Measurements from ENCODE around the gene IL27RA.
A peak's percentile ranks its signal among the peaks of the same experiment; 100 is the strongest.

Gene IL27RA

GRCh38 chr19:14061081-14061749 is 29.7 kb downstream of the IL27RA start:
- DNase-seq = no peak

GRCh38 chr19:14061751-14062557 is 30.4 kb downstream of the IL27RA start, which contains the start of gene PALM3:
PALM3 (minus strand) TSS chr19:14062076; CDS start chr19:14061980, 96 bp downstream.
- no peak for DNase-seq

DNA sequence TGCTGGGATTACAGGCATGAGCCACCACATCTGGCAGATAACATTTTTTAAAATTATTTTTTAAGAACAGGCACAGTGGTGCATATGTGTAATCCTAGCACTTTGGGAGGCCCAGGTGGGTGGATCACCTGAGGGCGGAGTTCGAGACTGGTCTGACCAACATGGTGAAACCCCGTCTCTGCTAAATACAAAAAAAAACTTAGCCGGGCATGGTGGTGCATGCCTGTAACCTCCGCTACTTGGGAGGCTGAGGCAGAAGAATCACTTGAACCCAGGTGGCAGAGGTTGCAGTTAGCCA is 30.9 kb downstream of the IL27RA start:
- DNase-seq = no peak

GRCh38 chr19:14063105-14063504 is 31.5 kb downstream of the IL27RA start:
- DNase-seq = no peak

- no peak for DNase-seq
Measured at GRCh38 chr19:14066134-14066533, 34.6 kb downstream of the IL27RA start.

- DNase-seq = no peak
Measured at GRCh38 chr19:14070268-14071050, 38.9 kb downstream of the IL27RA start.

DNA sequence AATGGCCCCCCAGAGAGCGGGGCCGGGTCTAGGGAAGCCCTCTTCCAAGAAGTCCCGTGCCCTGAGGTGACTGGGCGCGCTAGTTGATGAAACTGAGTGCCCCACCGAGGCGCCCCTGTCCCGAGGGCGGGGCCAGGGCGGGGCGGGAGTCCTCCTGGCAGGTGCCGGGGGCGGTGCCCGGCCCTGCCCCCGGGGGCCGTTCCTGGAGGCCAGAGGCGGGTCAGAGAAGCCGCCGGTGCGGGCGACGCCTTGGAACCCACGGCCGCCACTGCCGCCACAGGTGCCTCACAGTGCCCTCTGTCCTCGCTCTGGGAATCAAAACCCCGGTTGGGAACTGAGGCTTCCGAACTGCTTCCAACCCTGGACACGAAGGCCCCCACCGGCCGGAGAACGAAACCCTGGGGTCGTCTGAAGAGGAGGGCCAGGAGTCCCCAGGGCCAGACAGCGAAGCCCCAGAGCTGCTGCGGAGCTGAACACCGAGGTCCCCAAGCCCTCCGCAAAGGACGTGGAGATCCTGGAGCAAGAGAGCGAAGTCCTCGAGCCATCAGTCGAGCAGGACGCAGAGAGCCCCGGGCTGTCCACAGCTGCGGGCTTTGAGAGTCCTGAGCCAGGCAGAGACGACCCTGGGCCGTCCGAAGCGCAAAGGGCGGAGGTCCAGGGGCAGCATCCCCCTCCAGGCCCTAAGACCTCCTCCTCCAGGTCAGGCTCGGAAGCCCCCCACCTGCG is 41.1 kb downstream of the IL27RA start, which contains the start of gene MISP3:
Gene MISP3, plus strand, starts transcription at position 252 of the 726 bp plus-strand sequence. CDS start 524 bp downstream, outside the sequence.
- peak in 1 of 2 experiments; percentile 54 for DNase-seq

GRCh38 chr19:14073261-14073924 is 41.8 kb downstream of the IL27RA start:
- peak; percentile 61 to 83 for DNase-seq

DNA sequence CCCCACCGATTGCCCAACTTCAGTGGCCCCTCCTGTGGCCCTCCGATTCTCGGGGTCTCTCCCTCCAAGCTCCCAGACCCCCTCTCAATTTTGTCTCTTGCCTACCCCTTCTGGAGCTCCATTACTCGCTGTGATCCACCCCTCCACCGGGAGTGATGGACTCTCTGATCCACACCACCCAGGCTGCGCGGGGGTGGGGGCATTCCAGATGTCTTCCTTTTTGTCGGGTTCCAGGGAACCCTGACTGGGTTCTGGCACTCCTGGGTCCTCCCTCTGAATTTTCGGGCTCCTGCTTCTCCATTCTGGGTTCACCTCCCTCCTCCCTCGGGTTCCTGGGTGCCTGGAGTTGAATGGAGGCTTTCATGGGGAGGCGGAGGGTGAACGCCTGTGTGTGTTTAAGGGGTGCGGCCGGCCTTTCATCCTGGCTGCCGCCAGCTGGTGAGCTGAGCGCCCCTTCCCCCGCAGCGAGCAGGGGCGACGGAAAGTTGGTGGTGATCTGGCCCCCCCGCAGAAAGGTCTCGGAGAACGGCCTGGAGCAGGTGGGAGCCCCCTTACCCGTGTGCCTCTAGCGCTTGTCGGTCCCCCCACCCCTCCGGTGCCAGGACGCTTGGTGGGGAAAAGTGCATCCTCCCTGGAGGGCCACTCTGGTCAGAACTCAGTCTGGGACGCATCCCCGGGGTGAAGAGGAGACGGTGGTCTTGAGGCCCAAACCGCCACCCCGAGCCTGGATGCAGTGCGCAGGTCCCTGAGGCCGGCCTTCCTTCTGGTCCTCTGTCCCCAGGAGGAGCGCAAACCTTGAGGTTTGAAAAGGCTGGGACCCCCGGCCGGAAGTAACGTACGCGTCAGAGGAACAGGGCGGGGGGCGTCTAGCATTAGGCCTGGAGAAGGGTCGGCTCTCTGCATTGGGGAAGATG is 42.6 kb downstream of the IL27RA start:
- peak in 1 of 2 experiments; percentile 41 for DNase-seq

DNA sequence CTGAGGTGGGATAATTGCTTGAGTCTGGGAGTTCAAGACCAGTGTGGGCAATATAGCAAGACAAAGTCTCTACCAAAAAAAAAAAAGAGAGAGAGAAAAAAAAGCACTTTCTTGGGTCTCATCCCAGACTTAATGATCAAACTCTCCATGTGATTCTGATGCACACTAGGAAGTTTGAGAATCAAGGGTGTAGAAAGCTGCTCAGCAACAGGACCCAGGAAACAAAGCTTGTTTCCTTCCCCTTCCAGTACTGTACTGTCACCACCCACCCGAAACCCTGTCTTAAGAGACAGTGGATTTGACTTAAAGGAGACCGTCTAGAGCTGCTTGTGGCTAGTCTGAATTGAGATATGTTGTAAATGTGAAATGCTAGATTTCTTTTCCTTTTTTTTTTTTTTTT is 46.8 kb downstream of the IL27RA start:
- DNase-seq = no peak

- peak; percentile 97 to 99 for DNase-seq
Measured at GRCh38 chr19:14080887-14081796, 49.6 kb downstream of the IL27RA start.

GRCh38 chr19:14081797-14082674 is 50.5 kb downstream of the IL27RA start:
- DNase-seq = no peak

DNA sequence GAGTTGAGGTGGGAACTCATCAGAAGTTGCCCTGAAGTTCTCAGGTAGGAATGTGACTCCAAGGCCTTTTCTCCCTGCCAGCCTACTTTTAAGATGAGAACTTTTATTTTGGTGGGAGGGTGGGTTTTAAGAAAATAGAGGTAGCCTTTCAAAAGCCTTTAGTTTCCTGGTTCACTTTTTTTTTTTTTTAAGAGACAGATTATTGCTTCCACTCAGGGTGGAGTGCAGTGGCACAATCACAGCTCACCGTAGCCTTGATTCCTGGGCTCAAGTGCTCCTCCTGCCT is 51.1 kb downstream of the IL27RA start:
- no peak for DNase-seq

- no peak for DNase-seq
Measured at GRCh38 chr19:14085309-14085995, 53.9 kb downstream of the IL27RA start, which contains the start of gene C19orf67. C19orf67 (minus strand) TSS chr19:14085783; CDS start chr19:14085627, 156 bp downstream.

DNA sequence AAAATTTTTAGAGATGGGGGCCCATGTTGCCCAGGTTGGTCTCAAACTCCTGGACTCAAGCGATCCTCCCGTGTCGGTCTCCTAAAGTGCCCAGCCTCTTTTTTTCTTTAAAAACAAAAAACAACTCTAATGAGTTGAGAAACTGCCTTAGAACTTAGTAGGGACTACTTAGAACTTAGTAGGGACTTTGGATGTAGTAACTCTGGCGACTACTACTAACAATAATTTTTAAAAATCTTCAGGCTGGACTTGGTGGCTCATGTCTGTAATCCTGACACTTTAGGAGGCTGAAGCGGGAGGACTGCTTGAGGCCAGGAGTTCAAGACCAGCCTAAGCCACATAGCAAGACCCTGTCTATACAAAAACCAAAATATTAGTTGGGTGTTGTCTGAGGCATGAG is 54.5 kb downstream of the IL27RA start:
- no peak for DNase-seq

DNA sequence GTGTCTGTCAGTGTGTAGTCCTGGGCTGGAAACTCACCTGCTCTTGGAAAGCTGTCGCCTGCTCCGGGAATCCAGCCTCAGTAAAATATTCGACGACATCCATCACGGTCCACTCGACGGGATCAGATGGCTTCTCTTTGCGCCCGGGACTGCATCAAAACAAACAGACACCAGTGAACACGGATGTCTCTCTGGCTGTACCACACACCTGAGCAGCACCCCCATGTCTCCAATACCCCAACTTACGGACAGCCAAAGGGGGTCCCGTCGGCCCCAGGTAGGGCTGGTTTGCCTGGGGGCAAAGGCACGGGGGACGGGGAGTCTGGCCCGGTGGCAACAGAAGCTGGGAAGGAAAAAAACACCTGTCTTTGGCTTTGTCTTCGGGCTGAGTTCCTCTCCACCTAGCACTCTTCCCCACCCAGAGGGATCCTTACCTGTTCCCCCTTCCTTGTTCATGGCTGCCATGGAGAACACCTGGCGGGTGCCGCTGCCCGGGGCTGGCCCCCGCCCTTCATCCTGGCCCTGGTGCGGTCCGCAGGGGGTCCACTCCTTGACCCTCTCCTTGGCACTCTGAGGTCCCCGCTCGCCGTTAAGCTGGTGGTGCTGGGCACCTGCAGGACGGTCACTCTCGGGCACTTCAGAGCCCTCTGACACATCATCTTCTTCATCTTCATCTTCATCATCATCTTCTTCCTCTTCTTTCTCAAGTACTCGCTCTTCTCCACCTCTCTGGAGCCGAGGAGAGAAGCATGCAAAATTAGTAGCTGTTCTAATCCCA is 57.3 kb downstream of the IL27RA start:
- no peak for DNase-seq

GRCh38 chr19:14089412-14089661 is 57.8 kb downstream of the IL27RA start:
- peak in 1 of 2 experiments; percentile 14 for DNase-seq

All from NCI-H2081 (cell line).